Measurements from ENCODE around the gene GDF10. TPM values are rescaled to one million over a fixed set of nuclear protein-coding genes. Genes with fewer than 3 reads are reported as not detected.

GDF10 gene
- total RNA-seq, 6 experiments from 2014 or later = not detected

- TF ChIP-seq POLR2A (IDR thresholded peaks at IDR 0.05) = no peak
- TF ChIP-seq, protein P1, sequence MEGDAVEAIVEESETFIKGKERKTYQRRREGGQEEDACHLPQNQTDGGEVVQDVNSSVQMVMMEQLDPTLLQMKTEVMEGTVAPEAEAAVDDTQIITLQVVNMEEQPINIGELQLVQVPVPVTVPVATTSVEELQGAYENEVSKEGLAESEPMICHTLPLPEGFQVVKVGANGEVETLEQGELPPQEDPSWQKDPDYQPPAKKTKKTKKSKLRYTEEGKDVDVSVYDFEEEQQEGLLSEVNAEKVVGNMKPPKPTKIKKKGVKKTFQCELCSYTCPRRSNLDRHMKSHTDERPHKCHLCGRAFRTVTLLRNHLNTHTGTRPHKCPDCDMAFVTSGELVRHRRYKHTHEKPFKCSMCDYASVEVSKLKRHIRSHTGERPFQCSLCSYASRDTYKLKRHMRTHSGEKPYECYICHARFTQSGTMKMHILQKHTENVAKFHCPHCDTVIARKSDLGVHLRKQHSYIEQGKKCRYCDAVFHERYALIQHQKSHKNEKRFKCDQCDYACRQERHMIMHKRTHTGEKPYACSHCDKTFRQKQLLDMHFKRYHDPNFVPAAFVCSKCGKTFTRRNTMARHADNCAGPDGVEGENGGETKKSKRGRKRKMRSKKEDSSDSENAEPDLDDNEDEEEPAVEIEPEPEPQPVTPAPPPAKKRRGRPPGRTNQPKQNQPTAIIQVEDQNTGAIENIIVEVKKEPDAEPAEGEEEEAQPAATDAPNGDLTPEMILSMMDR (IDR thresholded peaks at IDR 0.05) = no peak
- H3K36me3 ChIP-seq = no peaks in the 10 kb centered on the region
- ATAC-seq (no peak), DNase-seq (no peak)
- H3K4me1 ChIP-seq = peaks cover 0 to 11% (median 0%) of the 10 kb centered on the region in 4 donors
- no peaks in the 10 kb centered on the region for H3K9me3 ChIP-seq
- intact Hi-C loops (cut with DNase I) = no loop called here
- no peak overlapping the region for H3K4me3 ChIP-seq
- H3K27me3 ChIP-seq = peaks cover 0 to 7% of the 10 kb centered on the region in 2 donors
- no peak overlapping the region for H3K27ac ChIP-seq
- no CpG with 5 or more reads among the region's 1 CpG for WGBS (ENCODE audit: insufficient coverage, low coverage, low lambda C conversion rate, missing lambda C conversion rate)
These were observed 3.1 kb upstream of the GDF10 start for GRCh38 chr10:47296941-47297340.

DNA sequence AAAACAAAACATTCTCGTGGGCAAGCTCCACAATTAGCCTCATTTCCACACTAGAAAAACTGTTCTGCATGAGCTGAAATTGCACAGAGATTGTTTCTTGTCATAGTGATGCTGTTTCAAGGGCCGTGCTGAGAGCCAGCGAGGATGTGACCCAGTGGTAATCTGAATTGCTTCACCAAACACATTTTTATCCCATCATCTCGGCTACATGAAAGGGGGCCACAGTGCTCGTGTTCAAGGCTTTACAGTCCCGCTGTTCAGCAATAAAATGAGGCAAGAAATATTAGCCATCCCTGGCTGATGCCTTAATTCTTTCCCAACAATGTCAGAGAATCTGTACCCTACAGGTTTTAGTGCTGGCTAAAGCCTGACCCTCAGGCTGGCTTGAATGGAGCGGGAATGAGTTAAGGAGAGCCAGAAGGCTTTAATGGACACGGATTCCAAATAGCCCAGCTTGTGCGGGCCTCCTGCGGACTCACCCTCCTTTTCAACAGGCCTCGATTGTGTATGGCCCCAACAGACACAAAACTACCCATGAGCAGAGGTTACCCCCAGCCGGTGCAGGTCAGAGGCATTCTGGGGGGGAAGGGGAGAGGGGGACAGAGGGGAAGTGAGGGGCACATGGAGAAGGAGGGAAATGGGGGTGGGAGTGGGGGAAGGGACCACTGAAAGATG, 2.0 kb upstream of the GDF10 start:
- ATAC-seq (no peak), DNase-seq (peak in 1 of 3 donors; percentile 23)
- Histone ChIP-seq H3K9me3 (no peaks in the 10 kb centered on the region), H3K36me3 (no peaks in the 10 kb centered on the region), H3K4me3 (no peak overlapping the region), H3K4me1 (peaks cover 0 to 11% (median 0%) of the 10 kb centered on the region in 4 donors), H3K27ac (no peak overlapping the region), H3K27me3 (peaks cover 0 to 7% of the 10 kb centered on the region in 2 donors)
- TF ChIP-seq, protein P1 (IDR thresholded peaks at IDR 0.05) = no peak
- no peak for TF ChIP-seq POLR2A (IDR thresholded peaks at IDR 0.05)
- WGBS (ENCODE audit: insufficient coverage, low coverage, low lambda C conversion rate, missing lambda C conversion rate) = 63% methylated on average over 8 of the region's 12 CpGs
- intact Hi-C loops (cut with DNase I) = no loop called here

GRCh38 chr10:47298715-47299114, 1.3 kb upstream of the GDF10 start:
- ATAC-seq = no peak
- Histone ChIP-seq H3K27me3 (peaks cover 0 to 7% of the 10 kb centered on the region in 2 donors), H3K27ac (no peak overlapping the region), H3K4me3 (no peak overlapping the region), H3K4me1 (peaks cover 0 to 11% (median 0%) of the 10 kb centered on the region in 4 donors), H3K36me3 (no peaks in the 10 kb centered on the region), H3K9me3 (no peaks in the 10 kb centered on the region)
- no peak for DNase-seq
- TF ChIP-seq, protein P1 (IDR thresholded peaks at IDR 0.05) = no peak
- no peak for TF ChIP-seq POLR2A (IDR thresholded peaks at IDR 0.05)
- WGBS (ENCODE audit: insufficient coverage, low coverage, low lambda C conversion rate, missing lambda C conversion rate) = 33% methylated on average over 1 of the region's 1 CpG
- intact Hi-C loops (cut with DNase I) = no loop called here

- no peak overlapping the region for H3K27ac ChIP-seq
- H3K4me3 ChIP-seq = peak overlapping the region in 2 of 3 donors; percentile 21 to 43
- peak in 1 of 3 donors; percentile 58 for DNase-seq
- peaks cover 0 to 11% (median 0%) of the 10 kb centered on the region in 4 donors for H3K4me1 ChIP-seq
- H3K9me3 ChIP-seq = no peaks in the 10 kb centered on the region
- H3K36me3 ChIP-seq = no peaks in the 10 kb centered on the region
- TF ChIP-seq, protein P1 (IDR thresholded peaks at IDR 0.05) = no peak
- TF ChIP-seq POLR2A (IDR thresholded peaks at IDR 0.05) = no peak
- intact Hi-C loops (cut with DNase I) = no loop called here
- H3K27me3 ChIP-seq = peaks cover 0 to 7% of the 10 kb centered on the region in 2 donors
- WGBS (ENCODE audit: insufficient coverage, low coverage, low lambda C conversion rate, missing lambda C conversion rate) = no CpG with 5 or more reads among the region's 57 CpGs
- ATAC-seq = peak; percentile 43 to 71 (median 63)
These were observed 483 bp downstream of the GDF10 start for GRCh38 chr10:47300429-47300931.
